LNCaP clone FGC (cell line): ENCODE results near the gene GCM1.
"Not testable (repeated sequence)": the region's sequence is repeated elsewhere in the genome, so short reads cannot be mapped to it uniquely, and the experiment has no call there.

ENCODE experiments used
- DNase-seq: peaks from one replicate; pipeline ENCODE4 v3.0.0-alpha.2; 2011; ENCODE audit warnings: low read depth
- H3K4me3 ChIP-seq: 2 replicates; pipeline ENCODE4 v1.5.1; 2011; ENCODE audit warnings: mild to moderate bottlenecking, low read depth, low read length, control low read depth
- TF ChIP-seq, protein P1 (sequence below): IDR thresholded peaks from 2 replicates; pipeline ENCODE4 v1.5.1; 2012; ENCODE audit warnings: mild to moderate bottlenecking; ENCODE audit not compliant: control insufficient read depth, insufficient read depth; ENCODE audit errors: extremely low read depth

Gene GCM1

DNA sequence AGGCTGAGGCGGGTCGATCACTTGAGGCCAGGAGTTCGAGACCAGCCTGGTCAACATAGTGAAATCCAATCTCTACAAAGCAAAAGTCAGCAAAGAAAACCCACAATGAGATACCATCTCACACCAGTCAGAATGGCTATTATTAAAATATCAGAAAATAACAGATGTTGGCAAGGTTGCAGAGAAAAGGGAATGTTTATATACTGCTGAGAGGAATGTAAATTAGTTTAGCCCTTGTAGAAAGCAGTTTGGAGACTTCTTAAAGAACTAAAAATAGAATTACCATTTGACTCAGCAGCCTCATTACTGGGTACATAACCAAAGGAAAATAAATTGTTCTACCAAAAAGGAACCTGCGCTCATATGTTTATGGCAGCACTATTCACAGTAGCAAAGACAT, 16.7 kb upstream of the GCM1 start:
- no peak for DNase-seq
- TF ChIP-seq, protein P1, sequence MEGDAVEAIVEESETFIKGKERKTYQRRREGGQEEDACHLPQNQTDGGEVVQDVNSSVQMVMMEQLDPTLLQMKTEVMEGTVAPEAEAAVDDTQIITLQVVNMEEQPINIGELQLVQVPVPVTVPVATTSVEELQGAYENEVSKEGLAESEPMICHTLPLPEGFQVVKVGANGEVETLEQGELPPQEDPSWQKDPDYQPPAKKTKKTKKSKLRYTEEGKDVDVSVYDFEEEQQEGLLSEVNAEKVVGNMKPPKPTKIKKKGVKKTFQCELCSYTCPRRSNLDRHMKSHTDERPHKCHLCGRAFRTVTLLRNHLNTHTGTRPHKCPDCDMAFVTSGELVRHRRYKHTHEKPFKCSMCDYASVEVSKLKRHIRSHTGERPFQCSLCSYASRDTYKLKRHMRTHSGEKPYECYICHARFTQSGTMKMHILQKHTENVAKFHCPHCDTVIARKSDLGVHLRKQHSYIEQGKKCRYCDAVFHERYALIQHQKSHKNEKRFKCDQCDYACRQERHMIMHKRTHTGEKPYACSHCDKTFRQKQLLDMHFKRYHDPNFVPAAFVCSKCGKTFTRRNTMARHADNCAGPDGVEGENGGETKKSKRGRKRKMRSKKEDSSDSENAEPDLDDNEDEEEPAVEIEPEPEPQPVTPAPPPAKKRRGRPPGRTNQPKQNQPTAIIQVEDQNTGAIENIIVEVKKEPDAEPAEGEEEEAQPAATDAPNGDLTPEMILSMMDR, result no peak
- no peak overlapping the region for H3K4me3 ChIP-seq

DNA sequence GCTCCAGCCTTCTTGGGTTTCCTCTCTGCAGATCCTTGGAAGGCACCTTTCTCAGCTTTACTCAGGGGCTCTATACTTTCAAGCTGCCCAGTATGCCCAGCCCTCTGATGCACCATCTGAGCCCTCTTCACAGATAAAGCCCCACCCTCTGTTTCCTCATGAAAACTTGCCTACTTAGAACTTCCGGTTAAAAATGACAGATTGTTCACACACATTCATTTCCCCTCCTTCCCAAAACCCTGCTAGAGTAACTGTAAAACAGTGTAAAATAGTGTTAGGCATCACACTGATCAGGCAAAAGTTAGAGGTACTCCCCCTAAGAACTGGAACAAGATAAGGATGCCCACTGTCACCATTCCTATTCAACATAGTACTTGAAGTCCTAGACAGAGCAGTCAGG, 14.0 kb upstream of the GCM1 start:
- TF ChIP-seq, protein P1, result no peak
- DNase-seq, result no peak
- no peak overlapping the region for H3K4me3 ChIP-seq

DNA sequence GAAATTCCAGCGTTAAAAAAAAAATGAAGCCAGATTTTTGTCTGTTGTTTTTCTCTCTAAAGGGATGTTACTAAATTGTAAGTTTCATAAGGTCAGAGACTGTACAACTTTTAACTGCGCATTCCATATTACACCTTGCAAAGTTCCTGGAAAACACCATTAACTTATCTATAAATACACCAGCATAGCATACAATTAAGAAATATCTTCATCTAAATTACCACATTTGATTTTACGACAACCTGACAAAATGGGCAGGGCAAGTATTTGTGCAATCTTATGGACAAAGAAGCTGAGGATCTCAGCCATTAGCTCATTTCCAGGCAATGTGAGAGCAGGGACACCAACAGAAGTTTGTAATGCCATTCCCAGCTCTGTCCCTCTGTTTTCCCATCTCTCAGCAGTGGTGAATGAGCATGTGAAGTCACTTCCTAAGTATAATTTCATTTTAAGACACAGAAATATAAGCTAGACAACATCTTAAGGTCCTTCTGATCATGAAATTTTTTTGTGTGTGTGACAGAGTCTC, 12.9 kb upstream of the GCM1 start:
- TF ChIP-seq, protein P1, result no peak
- H3K4me3 ChIP-seq, result no peak overlapping the region
- no peak for DNase-seq

DNA sequence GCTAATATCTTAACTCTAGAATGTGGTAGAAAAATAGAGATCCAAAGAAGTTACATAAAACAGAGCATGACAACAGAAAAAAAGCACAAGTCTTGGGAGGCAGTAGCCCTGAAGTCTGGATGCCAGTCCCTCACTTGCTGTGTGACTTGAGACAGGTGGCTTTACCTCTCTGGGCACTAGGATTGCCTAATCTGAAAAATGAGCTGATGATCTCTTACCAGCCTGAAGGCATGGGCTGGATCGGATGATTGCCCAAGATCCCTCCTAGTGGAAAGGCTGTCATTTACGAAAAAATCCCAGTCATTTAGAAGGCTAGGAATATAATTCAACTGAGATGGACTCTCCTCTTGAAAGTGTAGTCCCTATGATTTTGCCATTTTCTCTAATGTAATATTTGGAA, 10.9 kb upstream of the GCM1 start:
- no peak for DNase-seq
- TF ChIP-seq, protein P1, result no peak
- no peak overlapping the region for H3K4me3 ChIP-seq

DNA sequence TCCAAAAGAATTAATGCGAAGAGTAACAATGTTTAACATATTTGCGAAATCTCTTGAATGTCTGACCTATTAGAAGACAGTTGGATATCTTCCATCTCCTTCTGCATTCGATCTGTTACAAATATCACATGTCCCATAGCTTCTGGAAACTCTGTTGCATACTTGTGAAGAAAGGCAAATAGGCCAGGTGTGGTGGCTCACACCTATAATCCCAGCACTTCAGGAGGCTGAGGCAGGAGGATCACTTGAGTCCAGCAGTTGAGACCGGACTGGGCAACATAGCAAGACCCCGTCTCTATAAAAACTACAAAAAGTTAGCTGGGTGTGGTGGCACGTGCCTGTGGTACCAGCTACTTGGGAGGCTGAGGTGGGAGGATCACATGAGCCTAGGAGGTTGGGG, 9.4 kb upstream of the GCM1 start:
- H3K4me3 ChIP-seq, DNase-seq: not testable (repeated sequence)

DNA sequence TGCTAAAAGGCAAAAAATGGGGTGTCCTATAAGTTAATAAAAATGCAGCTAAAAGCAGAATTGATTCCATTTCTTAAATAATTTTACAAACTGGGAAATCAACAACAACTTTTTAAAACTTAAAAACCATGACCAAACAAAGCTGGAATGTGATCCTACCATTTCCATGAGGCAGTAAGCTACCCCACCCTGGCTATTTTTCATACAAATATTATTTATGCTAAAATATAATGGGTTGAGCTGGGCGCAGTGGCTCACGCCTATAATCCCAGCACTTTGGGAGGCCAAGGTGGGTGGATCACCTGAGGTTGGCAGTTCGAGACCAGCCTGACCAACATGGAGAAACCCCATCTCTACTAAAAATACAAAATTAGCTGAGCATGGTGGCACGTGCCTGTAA, 6.6 kb upstream of the GCM1 start:
- not testable (repeated sequence) for H3K4me3 ChIP-seq, DNase-seq

DNA sequence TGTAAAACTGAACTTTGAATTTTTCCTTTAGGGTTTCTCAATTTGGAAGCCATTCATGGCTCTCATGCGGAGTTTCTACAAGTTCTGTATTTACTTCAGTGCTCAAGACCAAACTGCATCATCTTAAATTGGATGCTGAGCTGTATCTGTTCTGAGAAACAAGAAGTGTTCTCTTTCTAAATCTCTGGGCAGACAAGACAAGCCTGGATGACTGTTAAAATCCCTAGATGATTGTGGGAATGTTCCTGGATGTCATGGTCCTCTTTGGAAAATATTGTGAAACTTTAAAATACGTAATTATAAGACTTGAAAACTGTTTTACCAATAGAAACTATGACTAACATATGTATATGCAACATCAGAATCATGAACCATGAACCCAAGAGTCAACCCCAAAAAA, 6.2 kb upstream of the GCM1 start:
- H3K4me3 ChIP-seq, result no peak overlapping the region
- no peak for DNase-seq
- TF ChIP-seq, protein P1, result no peak

DNA sequence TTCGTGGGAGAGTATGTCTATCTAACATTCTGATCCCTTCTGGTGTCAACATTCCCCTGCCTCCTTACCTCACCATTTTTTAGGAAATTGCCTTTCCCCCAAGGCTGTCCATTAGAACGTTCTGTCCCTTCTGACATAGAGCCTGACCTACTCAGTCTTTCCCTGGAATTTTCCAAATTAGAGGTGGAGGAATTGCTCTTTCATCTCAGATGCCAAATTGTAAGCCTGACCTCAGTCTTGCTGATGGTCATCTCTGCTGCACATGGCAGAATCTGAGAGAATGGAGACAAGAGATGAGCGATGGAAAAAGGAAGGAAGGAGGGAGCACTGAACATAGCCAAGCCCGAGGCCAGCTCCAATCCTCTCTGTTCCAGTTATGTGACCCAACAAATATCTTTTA, 5.4 kb upstream of the GCM1 start:
- TF ChIP-seq, protein P1, result no peak
- DNase-seq, result no peak
- no peak overlapping the region for H3K4me3 ChIP-seq
